Stimulated activated CD4-positive, alpha-beta T cell treated with anti-CD3 and anti-CD28 coated beads, Interleukin-12 subunit alpha, Interleukin-12 subunit beta, amount 100 ng/mL, for 48 hours (primary cell): ENCODE data around the gene FOXJ1.
A peak's percentile ranks its signal among the peaks of the same experiment; 100 is the strongest.

Source experiments
- DNase-seq, 3 donors: peaks; one replicate each; pipeline ENCODE4 v3.0.0-alpha.2; 2020; ENCODE audit warnings: low read depth in 2 of 3, low spot score in 1 of 3

Gene FOXJ1

GRCh38 chr17:76124582-76125390 lies 16.3 kb downstream of the FOXJ1 start:
- no peak for DNase-seq

GRCh38 chr17:76123749-76124581 lies 17.1 kb downstream of the FOXJ1 start:
- DNase-seq: no peak

- DNase-seq: no peak
Measured at GRCh38 chr17:76123191-76123499, 17.9 kb downstream of the FOXJ1 start.

GRCh38 chr17:76122431-76123190 lies 18.4 kb downstream of the FOXJ1 start:
- no peak for DNase-seq

GRCh38 chr17:76121932-76122430 lies 19.1 kb downstream of the FOXJ1 start:
- DNase-seq: no peak

- no peak for DNase-seq
Measured at GRCh38 chr17:76120658-76121008, 20.4 kb downstream of the FOXJ1 start.

GRCh38 chr17:76119409-76120371 lies 21.4 kb downstream of the FOXJ1 start:
- no peak for DNase-seq

GRCh38 chr17:76115138-76115754 lies 25.8 kb downstream of the FOXJ1 start:
- DNase-seq: no peak

- DNase-seq: no peak
Measured at GRCh38 chr17:76111956-76112355, 29.1 kb downstream of the FOXJ1 start.

GRCh38 chr17:76107509-76107908 lies 33.5 kb downstream of the FOXJ1 start:
- DNase-seq: no peak

GRCh38 chr17:76106703-76107102 lies 34.3 kb downstream of the FOXJ1 start:
- no peak for DNase-seq

GRCh38 chr17:76104896-76105231 lies 36.2 kb downstream of the FOXJ1 start:
- DNase-seq: no peak

- DNase-seq: no peak
Measured at GRCh38 chr17:76104140-76104895, 36.7 kb downstream of the FOXJ1 start.

GRCh38 chr17:76103274-76104139 lies 37.5 kb downstream of the FOXJ1 start, which contains the start of gene EXOC7:
TSS of gene EXOC7 (minus strand) at chr17:76103787. CDS start at chr17:76103692, 95 bp downstream.
- peak; percentile 85 to 89 (median 88) for DNase-seq

- no peak for DNase-seq
Measured at GRCh38 chr17:76102944-76103273, 38.1 kb downstream of the FOXJ1 start.

GRCh38 chr17:76097716-76098295 lies 43.2 kb downstream of the FOXJ1 start:
- no peak for DNase-seq

GRCh38 chr17:76095943-76096342 lies 45.1 kb downstream of the FOXJ1 start:
- DNase-seq: no peak

GRCh38 chr17:76094046-76094445 lies 47.0 kb downstream of the FOXJ1 start:
- DNase-seq: no peak
